ENCODE data around the gene ZNF223.
A peak's percentile ranks its signal among the peaks of the same experiment; 100 is the strongest.

The ZNF223 gene
- 1.1 to 2.3 reads per million in 2 donors for total RNA-seq

DNA sequence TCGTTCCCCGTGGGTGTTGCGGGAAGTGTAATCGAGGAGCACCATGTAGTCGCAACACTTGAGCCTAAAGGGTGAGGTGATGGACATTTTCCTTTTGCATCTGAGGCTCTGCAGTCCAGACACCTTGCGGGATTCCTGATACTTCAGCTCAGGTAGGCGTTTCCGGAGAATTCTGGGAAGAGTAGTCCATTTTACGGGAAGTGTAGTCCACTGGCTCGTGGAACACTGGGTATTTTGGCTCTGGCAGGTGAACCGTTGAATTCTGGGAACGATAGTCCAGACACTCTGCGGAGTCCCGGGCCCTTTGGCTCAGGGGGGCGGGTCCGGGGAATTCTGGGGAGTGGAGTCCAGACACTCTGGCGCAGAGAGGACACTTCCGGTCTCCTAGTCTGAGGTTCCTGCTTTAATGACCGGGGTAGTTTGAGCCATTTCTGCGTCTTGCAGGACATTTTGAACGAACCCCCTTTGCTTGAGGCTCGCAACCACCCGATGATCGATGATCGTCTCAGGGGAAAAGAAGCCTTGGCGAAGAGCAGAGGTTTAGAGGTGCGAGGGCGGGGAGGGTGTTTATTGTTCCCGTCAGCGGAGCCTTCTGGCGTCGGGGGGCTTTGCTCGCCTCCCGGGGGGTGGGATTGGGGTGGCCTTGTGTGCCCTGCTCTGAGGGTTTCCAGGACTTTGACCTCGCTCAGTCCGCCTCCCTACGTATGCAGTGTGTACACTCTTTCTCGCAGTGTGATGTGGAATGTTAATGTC is at the start of gene ZNF223:
TSS of gene ZNF223 (plus strand) at position 387 of the 753 bp plus-strand sequence. CDS start 3,141 bp downstream, outside the sequence.
- no peak for DNase-seq

DNA sequence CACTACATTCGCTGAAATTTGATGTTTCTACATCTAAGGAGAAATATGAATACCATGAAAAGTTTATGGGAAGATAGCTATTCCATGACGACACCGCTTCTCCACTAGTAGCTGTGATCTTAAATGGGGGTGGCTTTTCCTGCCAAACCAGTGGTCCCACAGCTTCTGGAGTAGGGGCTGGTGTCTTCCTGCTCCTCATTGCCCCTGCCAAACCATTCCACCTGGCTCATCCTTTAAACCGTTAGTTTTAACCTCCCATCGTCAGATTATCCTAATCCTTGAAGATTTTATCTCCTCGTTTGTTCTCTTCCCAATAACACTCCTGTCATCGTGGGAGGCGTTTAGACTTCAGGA is 49.6 kb upstream of the ZNF223 start:
- DNase-seq, result no peak

DNA sequence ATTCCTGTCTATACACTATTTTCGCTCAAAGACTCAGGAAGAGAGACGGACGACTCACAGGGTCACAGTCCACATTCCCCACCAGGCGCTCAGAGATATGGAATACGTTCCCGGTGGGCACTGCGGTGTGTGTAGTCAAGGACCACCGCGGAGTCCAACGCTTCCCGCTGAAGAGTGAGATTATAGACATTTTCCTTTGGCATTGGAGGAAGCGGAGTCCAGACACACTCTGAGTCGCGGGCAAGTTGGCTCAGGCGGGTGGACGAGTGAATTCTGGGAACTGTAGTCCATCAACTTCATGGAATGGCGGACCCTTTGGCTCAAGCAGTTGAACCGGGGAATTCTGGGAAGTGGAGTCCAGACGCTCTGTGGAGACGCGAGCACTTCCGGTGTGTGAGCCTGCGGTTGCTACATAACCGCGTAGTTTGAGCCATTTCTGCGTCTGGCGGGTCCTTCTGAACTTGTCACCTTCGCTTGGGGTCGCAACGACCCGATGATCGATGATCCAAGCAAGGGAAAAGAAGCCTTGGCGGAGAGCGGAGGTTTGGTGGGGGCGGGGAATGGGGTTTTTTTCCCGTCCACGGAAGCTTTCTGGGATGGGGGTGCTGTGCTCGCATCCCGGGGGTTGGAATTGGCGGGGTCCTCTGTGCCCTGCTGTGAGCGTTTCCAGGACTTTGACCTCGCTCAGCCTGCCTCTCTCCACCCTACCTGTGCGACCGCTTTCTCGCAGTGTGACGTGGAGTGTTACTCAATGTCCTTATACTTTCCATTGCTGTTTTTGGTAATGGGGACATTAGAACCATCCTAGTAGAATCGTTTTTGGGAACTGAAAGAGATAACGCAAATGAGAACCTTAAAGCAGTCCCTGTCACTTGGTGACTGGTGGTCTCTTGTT is 49.0 kb upstream of the ZNF223 start, which contains the start of gene ZNF230:
TSS of gene ZNF230 (plus strand) at position 392 of the 895 bp plus-strand sequence. CDS start 4,122 bp downstream, outside the sequence.
- DNase-seq, result peak; percentile 24

DNA sequence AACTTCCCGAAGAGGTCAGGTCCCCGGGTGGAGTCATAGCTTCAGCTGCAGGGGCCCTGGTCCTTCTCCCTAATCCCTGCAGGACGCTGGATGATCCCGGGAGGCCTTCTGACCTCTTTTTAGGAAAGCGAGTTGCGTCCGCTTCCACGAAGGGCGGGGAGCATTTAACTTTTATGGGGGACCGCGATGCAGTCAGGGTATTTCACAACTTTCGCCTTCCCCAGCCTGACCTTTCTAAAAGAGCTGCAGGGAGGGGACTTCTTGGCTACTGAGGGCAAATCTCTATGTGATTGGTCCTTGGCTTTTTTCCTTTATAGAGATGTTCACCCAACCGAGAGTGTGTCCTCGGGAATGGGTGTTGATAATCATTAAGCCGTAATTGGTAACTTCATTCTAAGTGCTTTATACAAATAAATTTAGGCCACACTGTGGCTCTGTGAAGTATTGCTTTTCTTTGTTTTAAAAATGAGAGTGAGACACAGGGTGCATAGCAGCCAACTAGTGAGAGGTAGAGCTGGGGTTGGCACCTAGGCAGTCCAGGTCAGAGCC is 48.3 kb upstream of the ZNF223 start:
- no peak for DNase-seq

DNA sequence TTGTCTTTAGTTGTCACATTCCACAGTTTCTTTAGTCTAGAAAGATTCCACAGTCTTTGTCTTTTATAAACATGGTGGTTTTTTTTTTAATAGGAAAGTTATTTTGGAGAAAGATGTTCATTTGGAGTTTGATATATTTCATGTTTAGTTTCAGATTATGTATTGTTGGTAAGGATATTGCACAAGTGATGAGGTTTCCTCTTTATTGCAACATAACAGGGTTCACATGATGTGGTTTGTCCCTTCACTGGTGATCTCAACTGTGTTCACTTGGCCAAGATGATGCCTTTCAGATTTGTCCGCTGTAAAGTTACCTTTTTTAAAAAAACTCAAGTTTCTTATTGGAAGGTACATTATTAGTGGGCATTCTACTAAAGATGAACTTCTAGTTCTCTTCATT is 45.9 kb upstream of the ZNF223 start:
- DNase-seq, result no peak

DNA sequence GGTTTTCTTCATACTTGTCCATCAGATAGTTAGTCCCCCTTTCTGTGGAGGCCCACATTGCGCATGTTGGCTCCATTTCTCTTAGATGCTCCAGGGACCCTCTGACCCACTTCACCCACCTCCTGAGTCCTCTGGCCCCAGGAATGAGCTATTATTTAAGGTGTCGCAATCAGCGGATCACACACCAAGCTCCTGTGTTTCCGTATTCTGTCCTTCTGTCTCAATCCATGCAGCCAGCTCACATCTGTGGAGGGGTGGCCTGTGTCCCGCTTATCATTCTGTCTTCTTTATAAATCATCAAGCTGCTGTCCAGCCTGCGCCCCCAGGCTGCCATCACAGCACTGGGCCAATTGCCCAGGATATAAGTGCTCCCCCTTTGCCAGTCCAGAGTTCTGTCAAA is 44.4 kb upstream of the ZNF223 start:
- DNase-seq, result no peak

DNA sequence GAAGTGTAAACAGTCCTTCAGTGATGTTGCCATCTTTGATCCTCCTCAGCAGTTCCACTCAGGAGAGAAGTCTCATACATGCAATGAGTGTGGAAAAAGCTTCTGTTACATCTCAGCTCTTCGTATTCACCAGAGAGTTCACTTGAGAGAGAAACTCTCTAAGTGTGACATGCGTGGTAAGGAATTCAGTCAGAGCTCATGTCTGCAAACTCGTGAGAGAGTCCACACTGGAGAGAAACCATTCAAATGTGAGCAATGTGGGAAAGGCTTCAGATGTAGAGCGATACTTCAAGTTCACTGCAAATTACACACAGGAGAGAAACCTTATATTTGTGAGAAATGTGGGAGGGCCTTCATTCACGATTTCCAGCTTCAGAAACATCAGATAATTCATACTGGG is 41.4 kb upstream of the ZNF223 start:
- DNase-seq, result no peak

DNA sequence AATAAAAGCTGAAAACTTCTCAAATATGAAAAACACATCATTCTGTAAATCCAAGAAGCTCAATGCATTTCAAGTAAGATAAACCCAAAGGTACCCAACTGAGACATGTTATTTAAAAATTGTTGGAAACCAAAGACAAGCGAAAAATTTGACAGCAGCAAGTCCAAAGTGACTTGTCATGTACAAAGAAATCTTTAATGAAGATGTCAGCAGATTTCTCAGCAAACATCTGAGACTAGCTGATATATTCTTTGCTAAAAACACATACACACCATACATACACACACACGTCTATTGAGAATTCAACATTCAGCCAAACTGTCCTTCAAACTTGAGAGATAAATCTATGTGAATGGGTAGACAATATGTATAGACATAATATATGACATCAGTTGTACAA is 32.3 kb upstream of the ZNF223 start:
- no peak for DNase-seq

DNA sequence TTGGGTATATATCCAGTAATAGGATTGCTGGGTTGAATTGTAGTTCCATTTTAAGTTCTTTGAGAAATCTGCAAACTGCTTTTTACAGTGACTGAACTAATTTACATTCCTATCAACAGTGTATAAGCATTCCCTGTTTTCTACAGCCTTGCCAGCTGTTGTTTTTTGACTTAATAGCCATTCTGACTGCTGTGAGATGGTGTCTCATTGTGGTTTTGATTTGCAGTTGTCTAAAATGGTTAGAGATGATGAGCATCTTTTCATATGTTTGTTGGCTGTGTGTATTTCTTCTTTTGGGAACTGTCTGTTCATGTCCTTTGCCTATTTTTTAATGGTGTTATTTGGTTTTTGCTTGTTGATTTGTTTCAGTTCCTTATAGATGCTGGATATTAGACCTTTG is 30.6 kb upstream of the ZNF223 start:
- DNase-seq, result no peak

DNA sequence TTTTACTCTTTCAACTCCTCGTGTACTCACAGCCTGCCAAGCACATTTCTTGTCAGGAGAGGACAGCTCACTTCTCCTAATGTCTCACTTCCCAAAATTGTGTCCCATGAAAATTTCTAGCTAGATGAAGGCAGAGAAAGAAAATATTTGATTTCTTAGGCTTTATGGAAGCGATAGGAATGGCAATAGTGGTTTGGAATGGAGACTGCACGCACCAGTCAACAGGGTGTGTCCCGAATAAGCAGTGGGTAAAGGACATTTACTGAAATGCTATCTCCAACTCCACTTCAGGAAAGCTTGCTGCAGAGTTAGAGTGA is 27.0 kb upstream of the ZNF223 start:
- DNase-seq, result no peak

DNA sequence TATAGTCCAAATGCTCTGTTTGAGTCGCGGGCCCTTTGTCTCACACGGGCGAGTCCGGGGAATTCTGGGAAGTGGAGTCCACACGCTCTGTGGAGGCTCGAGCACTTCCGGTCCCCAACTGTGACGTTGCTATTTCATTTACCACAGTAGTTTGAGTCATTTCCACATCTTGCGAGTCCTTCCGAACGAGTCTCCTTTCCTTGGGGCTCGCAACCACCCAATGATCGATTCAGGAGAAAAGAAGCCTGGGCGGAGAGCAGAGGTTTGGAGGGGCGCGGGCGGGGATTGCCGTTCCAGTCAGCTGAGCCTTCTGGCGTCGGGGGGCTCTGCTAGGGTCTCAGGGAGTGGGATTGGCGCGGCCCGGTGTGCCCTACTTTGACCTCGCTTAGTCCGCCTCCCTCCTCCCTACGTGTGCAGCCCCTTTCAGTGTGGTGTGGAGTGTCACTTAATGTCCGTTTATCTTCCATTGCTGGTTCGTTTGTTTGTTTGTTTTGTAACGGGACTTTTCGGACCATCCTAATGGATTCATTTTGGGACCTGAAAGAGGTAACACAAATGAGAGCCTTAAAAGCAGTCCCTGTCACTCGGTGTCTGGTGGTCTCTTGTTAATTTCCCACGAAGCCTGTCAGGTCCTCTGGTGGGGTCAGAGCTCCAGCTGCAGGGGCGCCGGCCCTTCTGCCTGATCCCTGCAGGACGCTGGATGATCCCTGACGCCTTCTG is 26.5 kb upstream of the ZNF223 start, which contains the start of gene ZNF222:
TSS of gene ZNF222 (plus strand) at position 163 of the 720 bp plus-strand sequence. CDS start at position 221, 58 bp downstream.
- DNase-seq, result no peak

DNA sequence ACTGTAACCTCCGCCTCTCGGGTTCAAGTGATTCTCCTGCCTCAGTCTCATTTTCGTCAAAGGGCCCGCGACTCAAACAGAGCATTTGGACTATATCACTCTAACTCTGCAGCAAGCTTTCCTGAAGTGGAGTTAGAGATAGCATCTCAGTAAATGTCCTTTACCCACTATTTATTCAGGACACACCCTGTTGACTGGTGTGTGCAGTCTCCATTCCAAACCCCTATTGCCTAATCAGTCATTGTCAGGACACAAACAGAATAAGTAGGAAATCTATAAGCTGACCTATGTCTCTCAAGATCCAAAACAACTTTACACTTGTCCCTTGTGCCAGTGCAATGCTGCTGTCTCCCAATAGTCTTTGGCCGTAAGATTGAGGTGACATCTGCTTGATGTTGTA is 25.2 kb upstream of the ZNF223 start:
- no peak for DNase-seq

DNA sequence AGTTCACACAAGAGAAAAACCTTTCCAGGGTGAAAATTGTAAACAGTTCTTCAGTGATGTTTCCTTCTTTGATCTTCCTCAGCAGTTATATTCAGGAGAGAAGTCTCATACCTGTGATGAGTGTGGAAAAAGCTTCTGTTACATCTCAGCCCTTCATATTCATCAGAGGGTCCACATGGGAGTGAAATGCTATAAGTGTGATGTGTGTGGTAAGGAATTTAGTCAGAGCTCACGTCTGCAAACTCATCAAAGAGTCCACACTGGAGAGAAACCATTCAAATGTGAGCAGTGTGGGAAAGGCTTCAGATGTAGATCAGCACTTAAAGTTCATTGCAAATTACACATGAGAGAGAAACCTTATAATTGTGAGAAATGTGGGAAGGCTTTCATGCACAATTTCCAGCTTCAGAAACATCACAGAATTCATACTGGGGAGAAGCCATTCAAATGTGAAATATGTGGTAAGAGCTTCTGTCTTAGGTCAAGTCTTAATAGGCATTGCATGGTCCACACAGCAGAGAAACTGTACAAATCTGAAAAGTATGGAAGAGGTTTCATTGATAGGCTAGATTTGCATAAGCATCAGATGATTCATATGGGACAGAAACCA is 19.7 kb upstream of the ZNF223 start:
- no peak for DNase-seq

DNA sequence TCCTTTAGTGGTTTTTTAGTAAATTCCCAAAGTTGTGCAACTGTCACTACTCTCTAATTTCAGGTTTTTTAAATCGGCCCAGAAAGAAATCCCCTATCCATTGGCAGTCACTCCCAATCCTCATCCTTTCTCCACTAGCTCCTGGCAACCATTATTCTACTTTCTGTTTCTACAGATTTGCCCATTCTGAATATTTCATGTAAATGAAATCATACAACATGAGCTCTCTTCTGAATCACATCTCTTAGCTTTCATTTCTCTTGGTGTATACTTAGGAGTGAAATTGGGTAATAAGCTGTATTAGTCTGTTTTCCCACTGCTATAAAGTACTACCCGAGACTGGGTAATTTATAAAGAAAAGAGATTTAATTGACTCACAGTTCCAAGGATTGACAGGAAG is 9.7 kb upstream of the ZNF223 start:
- no peak for DNase-seq

DNA sequence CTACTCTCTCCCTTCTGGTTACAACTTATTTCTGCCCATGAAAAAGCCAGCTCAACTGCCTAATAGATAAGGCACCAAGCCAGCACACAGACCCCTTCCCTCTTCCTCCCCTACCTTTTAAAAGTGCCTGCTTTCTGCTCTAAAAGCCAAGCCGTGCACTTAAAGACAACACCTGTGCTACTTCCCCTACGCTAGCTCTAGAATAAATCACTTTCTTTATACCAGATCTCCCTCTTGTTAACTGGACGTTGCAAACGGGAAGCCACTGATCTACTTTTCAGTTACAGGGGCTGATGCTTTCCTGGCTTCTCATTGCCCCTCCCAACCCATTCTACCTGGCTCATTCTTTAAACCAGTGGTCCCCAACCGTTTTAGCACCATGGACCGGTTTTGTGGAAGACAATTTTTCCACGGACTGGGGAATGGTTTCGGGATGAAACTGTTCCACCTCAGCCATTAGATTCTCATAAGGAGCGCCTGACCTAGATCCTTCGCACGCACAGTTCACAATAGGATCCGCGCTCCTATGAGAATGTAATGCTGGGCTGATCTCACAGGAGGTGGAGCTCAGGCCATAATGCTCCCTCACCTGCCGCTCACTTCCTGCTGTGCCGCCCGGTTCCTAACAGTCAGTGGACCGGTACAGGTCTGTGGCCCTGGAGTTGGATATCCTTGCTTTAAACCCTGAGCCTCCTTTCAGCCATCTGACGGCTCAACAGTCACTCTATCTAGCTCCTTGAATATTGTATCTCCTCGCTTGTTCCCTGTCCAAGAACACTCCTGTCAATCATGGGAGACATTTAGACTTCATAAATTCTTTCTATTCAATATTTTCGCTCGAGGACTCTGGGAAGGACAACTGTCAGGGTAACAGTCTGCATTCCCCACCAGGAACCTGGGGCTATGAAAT is 841 bp upstream of the ZNF223 start:
- DNase-seq, result no peak

DNA sequence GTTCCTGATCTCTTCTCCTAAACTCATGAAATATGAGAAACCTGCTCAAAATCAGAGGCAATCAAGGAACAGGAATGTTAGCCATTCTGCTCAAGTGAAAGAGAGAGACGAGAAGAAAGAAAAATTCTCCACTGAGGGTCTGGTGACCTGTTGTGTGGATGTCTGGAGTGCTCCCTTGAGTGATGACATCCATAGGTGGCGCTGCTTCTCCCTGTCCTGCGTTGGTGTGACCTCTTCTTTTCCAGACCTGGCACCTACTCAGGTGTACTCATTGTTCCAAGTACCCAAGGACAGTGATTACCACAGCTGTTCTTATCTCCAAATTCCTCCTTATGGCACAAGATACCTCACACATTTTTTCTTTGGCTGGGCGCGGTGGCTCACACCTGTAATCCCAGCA is 4.0 kb downstream of the ZNF223 start:
- DNase-seq, result no peak

DNA sequence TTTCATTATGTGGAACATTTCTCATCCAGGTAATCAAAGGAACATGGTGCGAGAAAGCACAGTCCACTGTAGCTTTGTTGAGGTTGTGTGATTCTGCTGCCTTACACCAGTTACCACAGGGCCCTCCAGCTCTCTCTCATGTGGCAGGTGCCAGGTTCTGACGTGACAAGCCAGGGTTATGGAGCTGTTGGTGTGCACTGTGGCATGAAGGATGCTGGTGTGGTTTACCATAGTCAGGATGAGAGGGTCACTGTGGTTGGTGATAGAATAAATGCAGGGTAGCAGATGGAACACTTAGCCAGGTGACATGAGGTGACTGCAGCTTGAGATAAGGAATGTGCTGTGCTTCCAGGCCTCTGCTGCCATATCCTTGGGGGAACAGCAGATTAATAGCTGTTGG is 7.4 kb downstream of the ZNF223 start:
- no peak for DNase-seq

DNA sequence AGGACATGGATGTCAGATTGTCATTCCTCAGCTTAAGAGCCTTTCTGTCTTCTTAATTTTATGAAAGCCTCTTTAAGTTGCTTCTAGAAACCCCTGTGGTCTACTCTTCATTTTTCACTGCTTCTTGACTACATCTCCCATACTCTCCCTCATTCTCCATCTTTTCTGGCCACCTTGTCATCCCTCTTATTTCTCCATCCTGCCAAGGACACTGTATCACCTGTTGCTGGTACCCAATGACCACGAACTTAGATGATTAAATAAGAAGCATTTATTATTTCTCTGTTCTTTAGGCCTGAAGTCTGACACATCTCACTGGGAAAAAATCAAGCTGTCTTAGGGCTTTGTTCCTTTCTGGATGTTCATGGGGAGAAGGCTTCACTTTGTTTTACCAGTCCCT is 9.2 kb downstream of the ZNF223 start:
- DNase-seq, result no peak

DNA sequence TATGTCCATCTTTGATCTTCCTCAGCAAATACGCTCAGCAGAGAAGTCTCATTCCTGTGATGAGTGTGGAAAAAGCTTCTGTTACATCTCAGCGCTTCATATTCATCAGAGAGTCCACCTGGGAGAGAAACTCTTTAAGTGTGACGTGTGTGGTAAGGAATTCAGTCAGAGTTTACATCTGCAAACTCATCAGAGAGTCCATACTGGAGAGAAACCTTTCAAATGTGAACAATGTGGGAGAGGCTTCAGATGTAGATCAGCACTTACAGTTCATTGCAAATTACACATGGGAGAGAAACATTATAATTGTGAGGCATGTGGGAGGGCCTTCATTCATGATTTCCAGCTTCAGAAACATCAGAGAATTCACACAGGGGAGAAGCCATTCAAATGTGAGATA is 14.5 kb downstream of the ZNF223 start:
- DNase-seq, result no peak

DNA sequence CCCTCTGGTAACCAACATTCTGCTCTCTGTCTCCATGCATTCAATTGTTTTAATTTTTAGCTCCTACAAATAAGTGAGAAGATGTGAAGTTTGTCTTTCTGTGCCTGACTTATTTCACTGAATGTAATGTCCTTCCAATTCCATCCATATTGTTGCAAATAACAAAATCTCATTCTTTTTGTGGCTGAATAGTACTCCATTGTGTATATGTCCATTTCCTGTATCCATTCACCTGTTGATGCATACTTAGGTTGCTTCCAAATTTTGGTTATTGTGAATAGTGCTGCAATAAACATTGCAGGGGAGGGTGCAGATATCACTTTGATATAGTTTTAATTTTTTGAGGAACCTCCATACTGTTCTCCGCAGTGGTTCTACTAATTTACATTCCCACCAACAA is 17.6 kb downstream of the ZNF223 start:
- DNase-seq, result no peak

DNA sequence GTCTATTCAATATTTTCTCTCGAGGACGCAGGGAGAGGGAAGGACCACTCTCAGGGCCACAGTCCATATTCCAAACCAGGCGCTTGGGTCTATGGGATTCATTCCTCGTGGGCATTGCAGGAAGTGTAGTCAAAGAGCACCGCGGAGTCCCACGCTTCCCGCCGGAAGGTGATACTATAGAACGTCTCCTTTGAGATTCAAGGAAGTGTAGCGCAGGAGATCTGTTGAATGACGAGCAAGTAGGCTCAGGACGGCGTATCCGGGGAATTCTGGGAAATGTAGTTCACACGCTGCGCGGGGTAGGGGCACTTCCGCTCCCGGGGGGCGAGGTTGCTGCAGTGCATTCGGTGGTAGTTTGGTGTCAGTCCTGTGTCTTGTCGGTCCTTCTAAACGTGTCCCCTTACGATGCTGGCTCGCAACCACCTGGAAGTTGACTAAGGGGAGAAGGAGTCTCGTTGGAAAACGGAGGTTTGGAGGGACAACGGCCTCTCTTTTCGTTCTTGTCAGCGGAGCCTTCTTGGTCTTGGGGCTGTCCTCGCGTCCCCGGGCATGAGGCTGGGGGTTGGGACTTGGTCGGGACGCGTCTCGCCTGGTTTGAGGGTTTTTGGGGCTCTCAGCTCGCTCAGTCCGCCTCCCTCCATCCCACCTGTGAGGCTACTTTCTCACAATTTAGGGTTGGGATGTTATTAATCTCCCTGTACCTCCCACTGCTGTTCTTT is 20.1 kb downstream of the ZNF223 start, which contains the start of gene ZNF284:
TSS of gene ZNF284 (plus strand) at position 336 of the 719 bp plus-strand sequence. CDS start 4,231 bp downstream, outside the sequence.
- peak; percentile 19 for DNase-seq

Data from activated gamma-delta T cell (primary cell).